Esophagus squamous epithelium (tissue), 4 donors: ENCODE measurements around the gene CTTN.
A peak's percentile ranks its signal among the peaks of the same experiment; 100 is the strongest.

Experiments
- POLR2A ChIP-seq, 4 donors: fragments of 450-650 bp; IDR thresholded peaks; one replicate each; pipeline ENCODE4 v1.6.1; 2017; ENCODE audit warnings: antibody characterized with exemption in 4 of 4, mild to moderate bottlenecking in 4 of 4, moderate library complexity in 3 of 4
- TF ChIP-seq, protein P1 (sequence below), 6 experiments: fragments of 450-650 bp in 4 of 6; fragments of 200-600 bp in 2 of 6; sonication (generic) in 2 of 6; IDR thresholded peaks; one replicate each; pipeline ENCODE4 v1.5.1; 2016 to 2019; ENCODE audit warnings: antibody characterized with exemption in 6 of 6, mild to moderate bottlenecking in 4 of 6, moderate library complexity in 4 of 6

DNA sequence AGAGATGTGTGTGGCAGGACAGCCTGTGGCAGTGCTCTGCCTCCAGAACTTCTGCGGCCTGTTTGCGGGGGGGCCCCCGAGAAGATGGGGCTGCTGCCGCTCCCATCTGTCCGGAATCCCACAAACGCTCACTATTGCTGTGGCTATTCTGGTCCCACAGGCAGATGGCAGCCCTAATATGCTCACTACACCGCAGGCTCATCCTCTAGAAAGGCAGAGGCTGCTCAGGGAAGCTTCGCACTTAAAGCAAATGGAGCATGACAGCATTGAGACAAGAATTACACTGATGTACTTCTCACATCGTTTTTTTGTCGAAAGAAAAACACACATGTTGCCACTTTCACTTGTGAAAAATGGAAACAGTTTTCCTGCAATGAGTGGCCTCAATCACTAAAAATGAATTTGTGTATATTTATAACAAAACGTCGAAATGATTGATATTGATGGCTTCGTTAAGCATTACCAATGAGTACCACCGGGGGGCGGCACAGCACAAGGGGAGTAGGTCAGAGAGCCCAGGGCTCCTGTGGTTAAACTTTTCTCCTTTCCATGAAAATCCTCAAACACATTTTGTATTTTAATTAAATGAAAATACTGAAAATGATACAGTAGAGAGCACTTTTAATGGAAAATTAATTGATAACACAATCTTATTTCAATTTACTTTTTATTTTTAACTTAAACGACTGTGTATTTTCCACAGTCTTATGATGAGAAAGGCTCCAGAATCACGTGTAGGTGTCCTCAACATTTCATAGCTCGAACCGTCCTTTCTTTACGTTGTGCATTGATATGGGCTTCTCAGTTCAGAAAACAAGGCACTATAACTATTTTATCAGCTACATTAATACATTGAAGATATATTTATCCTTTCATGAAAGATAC, 69.1 kb downstream of the CTTN start:
- TF ChIP-seq, protein P1, sequence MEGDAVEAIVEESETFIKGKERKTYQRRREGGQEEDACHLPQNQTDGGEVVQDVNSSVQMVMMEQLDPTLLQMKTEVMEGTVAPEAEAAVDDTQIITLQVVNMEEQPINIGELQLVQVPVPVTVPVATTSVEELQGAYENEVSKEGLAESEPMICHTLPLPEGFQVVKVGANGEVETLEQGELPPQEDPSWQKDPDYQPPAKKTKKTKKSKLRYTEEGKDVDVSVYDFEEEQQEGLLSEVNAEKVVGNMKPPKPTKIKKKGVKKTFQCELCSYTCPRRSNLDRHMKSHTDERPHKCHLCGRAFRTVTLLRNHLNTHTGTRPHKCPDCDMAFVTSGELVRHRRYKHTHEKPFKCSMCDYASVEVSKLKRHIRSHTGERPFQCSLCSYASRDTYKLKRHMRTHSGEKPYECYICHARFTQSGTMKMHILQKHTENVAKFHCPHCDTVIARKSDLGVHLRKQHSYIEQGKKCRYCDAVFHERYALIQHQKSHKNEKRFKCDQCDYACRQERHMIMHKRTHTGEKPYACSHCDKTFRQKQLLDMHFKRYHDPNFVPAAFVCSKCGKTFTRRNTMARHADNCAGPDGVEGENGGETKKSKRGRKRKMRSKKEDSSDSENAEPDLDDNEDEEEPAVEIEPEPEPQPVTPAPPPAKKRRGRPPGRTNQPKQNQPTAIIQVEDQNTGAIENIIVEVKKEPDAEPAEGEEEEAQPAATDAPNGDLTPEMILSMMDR (IDR thresholded peaks at IDR 0.05), result peak; percentile 44 to 81 (median 78)
- no peak for TF ChIP-seq POLR2A (IDR thresholded peaks at IDR 0.05)
